Neural cell (in vitro differentiated cells): ENCODE results near the gene EYA2.

Experiments used
- MXI1 ChIP-seq: fragments of 450-650 bp; conservative IDR thresholded peaks from 2 replicates; pipeline ENCODE4 v1.6.1; 2014; ENCODE audit warnings: antibody characterized with exemption, mild to moderate bottlenecking; ENCODE audit not compliant: poor library complexity, severe bottlenecking
- TF ChIP-seq, protein P1 (sequence below): IDR thresholded peaks from 2 replicates; pipeline ENCODE4 v1.6.1; 2012; ENCODE audit warnings: borderline replicate concordance
- TF ChIP-seq, protein P2 (sequence below): fragments of 450-650 bp; IDR thresholded peaks from 2 replicates; pipeline ENCODE4 v1.5.1; 2014; ENCODE audit warnings: antibody characterized with exemption, mild to moderate bottlenecking, moderate library complexity; ENCODE audit not compliant: poor library complexity, severe bottlenecking

DNA sequence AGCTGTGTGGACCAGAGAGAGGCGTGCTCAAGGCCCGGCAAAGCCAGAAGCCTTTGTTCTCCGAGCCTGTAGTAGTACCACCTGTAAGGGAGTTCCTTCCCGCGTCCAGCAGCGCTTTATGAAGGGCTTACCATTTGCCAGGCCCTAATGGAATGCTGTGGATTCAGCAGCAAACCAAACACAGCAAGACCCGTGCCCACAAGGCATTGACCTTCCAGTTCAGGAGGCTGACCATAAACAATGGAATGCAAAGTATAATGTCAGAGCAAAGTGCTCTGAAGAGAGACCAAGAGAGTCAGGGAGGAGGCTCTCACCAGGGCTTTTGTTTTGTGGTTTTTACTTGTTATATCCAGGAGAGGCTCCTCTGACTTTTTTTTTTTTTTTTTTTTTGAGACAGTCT, 252.0 kb downstream of the EYA2 start:
- TF ChIP-seq, protein P1, sequence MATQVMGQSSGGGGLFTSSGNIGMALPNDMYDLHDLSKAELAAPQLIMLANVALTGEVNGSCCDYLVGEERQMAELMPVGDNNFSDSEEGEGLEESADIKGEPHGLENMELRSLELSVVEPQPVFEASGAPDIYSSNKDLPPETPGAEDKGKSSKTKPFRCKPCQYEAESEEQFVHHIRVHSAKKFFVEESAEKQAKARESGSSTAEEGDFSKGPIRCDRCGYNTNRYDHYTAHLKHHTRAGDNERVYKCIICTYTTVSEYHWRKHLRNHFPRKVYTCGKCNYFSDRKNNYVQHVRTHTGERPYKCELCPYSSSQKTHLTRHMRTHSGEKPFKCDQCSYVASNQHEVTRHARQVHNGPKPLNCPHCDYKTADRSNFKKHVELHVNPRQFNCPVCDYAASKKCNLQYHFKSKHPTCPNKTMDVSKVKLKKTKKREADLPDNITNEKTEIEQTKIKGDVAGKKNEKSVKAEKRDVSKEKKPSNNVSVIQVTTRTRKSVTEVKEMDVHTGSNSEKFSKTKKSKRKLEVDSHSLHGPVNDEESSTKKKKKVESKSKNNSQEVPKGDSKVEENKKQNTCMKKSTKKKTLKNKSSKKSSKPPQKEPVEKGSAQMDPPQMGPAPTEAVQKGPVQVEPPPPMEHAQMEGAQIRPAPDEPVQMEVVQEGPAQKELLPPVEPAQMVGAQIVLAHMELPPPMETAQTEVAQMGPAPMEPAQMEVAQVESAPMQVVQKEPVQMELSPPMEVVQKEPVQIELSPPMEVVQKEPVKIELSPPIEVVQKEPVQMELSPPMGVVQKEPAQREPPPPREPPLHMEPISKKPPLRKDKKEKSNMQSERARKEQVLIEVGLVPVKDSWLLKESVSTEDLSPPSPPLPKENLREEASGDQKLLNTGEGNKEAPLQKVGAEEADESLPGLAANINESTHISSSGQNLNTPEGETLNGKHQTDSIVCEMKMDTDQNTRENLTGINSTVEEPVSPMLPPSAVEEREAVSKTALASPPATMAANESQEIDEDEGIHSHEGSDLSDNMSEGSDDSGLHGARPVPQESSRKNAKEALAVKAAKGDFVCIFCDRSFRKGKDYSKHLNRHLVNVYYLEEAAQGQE: no peak
- TF ChIP-seq, protein P2, sequence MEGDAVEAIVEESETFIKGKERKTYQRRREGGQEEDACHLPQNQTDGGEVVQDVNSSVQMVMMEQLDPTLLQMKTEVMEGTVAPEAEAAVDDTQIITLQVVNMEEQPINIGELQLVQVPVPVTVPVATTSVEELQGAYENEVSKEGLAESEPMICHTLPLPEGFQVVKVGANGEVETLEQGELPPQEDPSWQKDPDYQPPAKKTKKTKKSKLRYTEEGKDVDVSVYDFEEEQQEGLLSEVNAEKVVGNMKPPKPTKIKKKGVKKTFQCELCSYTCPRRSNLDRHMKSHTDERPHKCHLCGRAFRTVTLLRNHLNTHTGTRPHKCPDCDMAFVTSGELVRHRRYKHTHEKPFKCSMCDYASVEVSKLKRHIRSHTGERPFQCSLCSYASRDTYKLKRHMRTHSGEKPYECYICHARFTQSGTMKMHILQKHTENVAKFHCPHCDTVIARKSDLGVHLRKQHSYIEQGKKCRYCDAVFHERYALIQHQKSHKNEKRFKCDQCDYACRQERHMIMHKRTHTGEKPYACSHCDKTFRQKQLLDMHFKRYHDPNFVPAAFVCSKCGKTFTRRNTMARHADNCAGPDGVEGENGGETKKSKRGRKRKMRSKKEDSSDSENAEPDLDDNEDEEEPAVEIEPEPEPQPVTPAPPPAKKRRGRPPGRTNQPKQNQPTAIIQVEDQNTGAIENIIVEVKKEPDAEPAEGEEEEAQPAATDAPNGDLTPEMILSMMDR: no peak
- no peak for TF ChIP-seq MXI1
